HepG2 (cell line): ENCODE results near the gene ATP6V0A1. TPM values are rescaled to one million over a fixed set of nuclear protein-coding genes. Genes with fewer than 3 reads are reported as not detected.

ENCODE experiments used
- ATAC-seq: fragments of 200-7000 bp; cut with Tn5 transposase; 3 replicates; pipeline ENCODE4 v1.9.1; 2020; ENCODE audit warnings: mild to moderate bottlenecking, moderate library complexity
- BruUV-seq: library from RNA; stranded (reverse); fragments of 400-500 nt; replicated peaks from 2 replicates; lab custom pipeline; 2021; lab: Mats Ljungman, UMichigan
- CTCF ChIA-PET: fragments of 300-600 bp; formaldehyde crosslinking; extraction: SDS; loops from one replicate; lab custom pipeline; 2021; ENCODE audit warnings: low total read pairs, inconsistent platforms, low intra/inter-chr PET ratio; lab: Yijun Ruan, JAX
- POLR2A ChIA-PET: fragments of 350-600 bp; sonication (Branson Sonifier 250); formaldehyde crosslinking; loops from one replicate; lab custom pipeline; 2020; ENCODE audit warnings: antibody characterized with exemption, inconsistent platforms; lab: Yijun Ruan, JAX
- DNase-seq: peaks from one replicate; pipeline ENCODE4 v3.0.0-alpha.2; 2015; ENCODE audit warnings: low spot score
- FAIRE-seq: peaks from 3 replicates; lab custom pipeline; 2011; peaks lifted over from hg19 to GRCh38; lab: Jason Lieb, UNC
- H2AFZ ChIP-seq: one replicate; pipeline ENCODE4 v1.6.1; 2011; ENCODE audit warnings: low read length, inconsistent platforms
- H3K27ac ChIP-seq: fragments of 300-600 bp; 3 replicates; pipeline ENCODE4 v1.8.0; 2011; ENCODE audit warnings: mixed run types, mild to moderate bottlenecking, mixed read lengths, low read length, inconsistent platforms; ENCODE audit not compliant: insufficient read depth; ENCODE audit errors: extremely low read length
- H3K27me3 ChIP-seq, 2 experiments: fragments of 200-600 bp in 1 of 2; 2 replicates in 1 of 2; 3 replicates in 1 of 2; pipeline versions ENCODE4 v1.6.0 to v1.8.0; 2011; ENCODE audit warnings: low read length in 2 of 2, mild to moderate bottlenecking in 2 of 2, moderate library complexity in 2 of 2, inconsistent platforms in 1 of 2; ENCODE audit not compliant: insufficient read depth in 2 of 2, control insufficient read depth in 1 of 2
- H3K36me3 ChIP-seq, 2 experiments: fragments of 200-600 bp in 1 of 2; replicated peaks in 1 of 2; 2 replicates in 1 of 2; 3 replicates in 1 of 2; pipeline versions ENCODE4 v1.5.1 to v1.8.0; 2011; ENCODE audit warnings: low read length in 2 of 2, inconsistent platforms in 1 of 2; ENCODE audit not compliant: insufficient read depth in 2 of 2, control insufficient read depth in 1 of 2
- H3K4me1 ChIP-seq: 2 replicates; pipeline ENCODE4 v1.5.1; 2012; ENCODE audit warnings: low read length, inconsistent platforms; ENCODE audit not compliant: insufficient read depth
- H3K4me2 ChIP-seq: 2 replicates; pipeline ENCODE4 v1.6.0; 2011; ENCODE audit warnings: low read depth, low read length, inconsistent platforms
- H3K4me3 ChIP-seq, 3 experiments: fragments of 200-600 bp in 1 of 3; sonication (generic), shearing (Covaris generic) in 1 of 3; replicated peaks in 1 of 3; 2 replicates each; pipeline ENCODE4 v1.5.1; 2011 to 2016; ENCODE audit warnings: low read length in 3 of 3, inconsistent platforms in 2 of 3, low read depth in 2 of 3, mild to moderate bottlenecking in 2 of 3, control low read depth in 1 of 3, mixed read lengths in 1 of 3; ENCODE audit not compliant: insufficient read depth in 1 of 3
- H3K79me2 ChIP-seq: one replicate; pipeline ENCODE4 v1.6.1; 2011; ENCODE audit warnings: low read length, inconsistent platforms; ENCODE audit not compliant: insufficient read depth
- H3K9ac ChIP-seq: 2 replicates; pipeline ENCODE4 v1.6.0; 2011; ENCODE audit warnings: mild to moderate bottlenecking, low read depth, low read length, inconsistent platforms; ENCODE audit not compliant: insufficient read depth
- H3K9me3 ChIP-seq: 2 replicates; pipeline ENCODE4 v1.5.1; 2012; ENCODE audit warnings: mild to moderate bottlenecking, low read length
- H4K20me1 ChIP-seq: 2 replicates; pipeline ENCODE4 v1.6.0; 2011; ENCODE audit warnings: inconsistent platforms, mild to moderate bottlenecking, low read length, moderate library complexity; ENCODE audit not compliant: insufficient read depth
- CBFB ChIP-seq: sonication (generic); formaldehyde crosslinking; IDR thresholded peaks from 2 replicates; pipeline ENCODE4 v1.4.0; 2020; ENCODE audit warnings: missing genetic modification reagents
- DNMT3B ChIP-seq: conservative IDR thresholded peaks from 2 replicates; pipeline ENCODE4 v1.6.1; 2016; ENCODE audit warnings: missing biosample characterization, control low read depth
- ETV5 ChIP-seq: IDR thresholded peaks from 2 replicates; pipeline ENCODE4 v1.6.1; 2018; ENCODE audit warnings: missing biosample characterization, missing genetic modification reagents, inconsistent platforms, borderline replicate concordance
- HOMEZ ChIP-seq: IDR thresholded peaks from 2 replicates; pipeline ENCODE4 v1.6.1; 2016; ENCODE audit warnings: low read depth
- MAFF ChIP-seq: IDR thresholded peaks from 2 replicates; pipeline ENCODE4 v1.6.1; 2011; ENCODE audit warnings: low read depth, low read length, improper control_type of control experiment
- MED1 ChIP-seq: sonication (generic); formaldehyde crosslinking; IDR thresholded peaks from 2 replicates; pipeline ENCODE4 v1.4.0; 2020; ENCODE audit warnings: missing genetic modification reagents
- MTERF4 ChIP-seq: sonication (generic); formaldehyde crosslinking; IDR thresholded peaks from 2 replicates; pipeline ENCODE4 v1.8.0; 2023; ENCODE audit warnings: mild to moderate bottlenecking, missing genetic modification reagents
- NCOA1 ChIP-seq: sonication (generic); formaldehyde crosslinking; IDR thresholded peaks from 2 replicates; pipeline ENCODE4 v1.9.0; 2021; ENCODE audit warnings: missing genetic modification reagents
- NCOA2 ChIP-seq: sonication (generic); formaldehyde crosslinking; IDR thresholded peaks from 2 replicates; pipeline ENCODE4 v1.8.0; 2022; ENCODE audit warnings: inconsistent platforms
- RAD21 ChIP-seq: fragments of 450-650 bp; formaldehyde crosslinking; IDR thresholded peaks from 2 replicates; pipeline ENCODE4 v1.5.0; 2020; ENCODE audit warnings: mild to moderate bottlenecking
- REST ChIP-seq, 2 experiments: IDR thresholded peaks; 2 replicates each; pipeline ENCODE4 v1.6.1; 2011 to 2012; ENCODE audit warnings: low read length in 2 of 2, borderline replicate concordance in 1 of 2, low read depth in 1 of 2, mild to moderate bottlenecking in 1 of 2, moderate library complexity in 1 of 2
- RXRB ChIP-seq: IDR thresholded peaks from 2 replicates; pipeline ENCODE4 v1.6.1; 2016; ENCODE audit warnings: borderline replicate concordance, missing genetic modification reagents, missing compliant biosample characterization
- SMARCC2 ChIP-seq: fragments of 450-650 bp; IDR thresholded peaks from 2 replicates; pipeline ENCODE4 v1.6.1; 2017; ENCODE audit warnings: antibody characterized with exemption, mild to moderate bottlenecking
- TBX3 ChIP-seq: fragments of 450-650 bp; IDR thresholded peaks from 2 replicates; pipeline ENCODE4 v1.6.1; 2017; ENCODE audit warnings: antibody characterized with exemption, mild to moderate bottlenecking, inconsistent platforms, borderline replicate concordance
- TCF7L2 ChIP-seq: IDR thresholded peaks from 2 replicates; pipeline ENCODE4 v1.6.1; 2011; ENCODE audit warnings: mild to moderate bottlenecking, low read depth, low read length, moderate library complexity
- ZNF30 ChIP-seq: sonication (generic); formaldehyde crosslinking; IDR thresholded peaks from 2 replicates; pipeline ENCODE4 v1.5.0; 2020; ENCODE audit warnings: mild to moderate bottlenecking, missing genetic modification reagents
- ZNF331 ChIP-seq: sonication (generic); formaldehyde crosslinking; IDR thresholded peaks from 2 replicates; pipeline ENCODE4 v1.4.0; 2020; ENCODE audit warnings: missing genetic modification reagents
- ZNF644 ChIP-seq: IDR thresholded peaks from 2 replicates; pipeline ENCODE4 v1.6.1; 2016; ENCODE audit warnings: low read depth
- ZNF761 ChIP-seq: sonication (generic); formaldehyde crosslinking; conservative IDR thresholded peaks from 2 replicates; pipeline ENCODE4 v1.4.0; 2020; ENCODE audit warnings: mild to moderate bottlenecking, missing genetic modification reagents
- ZNF773 ChIP-seq: sonication (generic); formaldehyde crosslinking; IDR thresholded peaks from 2 replicates; pipeline ENCODE4 v1.4.0; 2020; ENCODE audit warnings: missing genetic modification reagents, borderline replicate concordance
- WGBS: methylation state at CpG from one replicate; pipeline ENCODE4 v1.1.6; 2017; ENCODE audit warnings: low lambda C conversion rate; 5-methylcytosine and 5-hydroxymethylcytosine counted together
- in situ Hi-C: cut with HindIII; loops from 2 replicates; pipeline ENCODE4 v1.10.0; 2017; ENCODE audit warnings: low pct_unique_long_range_greater_than_20kb; ENCODE audit not compliant: extremely low pct_ligation_motif_present
- intact Hi-C: fragments of 100-400 bp; cut with micrococcal nuclease; formaldehyde crosslinking; loops from one replicate; pipeline ENCODE4 v1.10.0; 2022; ENCODE audit not compliant: unreplicated experiment
- polyA plus RNA-seq, 8 experiments: library from polyadenylated mRNA; depleted of rRNA in 3 of 8; stranded (reverse) in 7 of 8; unstranded in 1 of 8; fragments of >200 nt; fragmentation: Illumina TruSeq in 4 of 8; extraction: Trizol in 4 of 8; gene quantifications; 2 replicates each; pipeline versions ENCODE4 v1.2.1 to v1.2.3, GENCODE V29; 2011 to 2016; ENCODE audit warnings: low read depth in 4 of 8, missing spikeins in 1 of 8, mixed read lengths in 1 of 8; ENCODE audit not compliant: insufficient read depth in 1 of 8
- total RNA-seq, 5 experiments: library from RNA; depleted of rRNA; stranded (reverse); fragments of >200 nt; fragmentation: Illumina TruSeq; extraction: Trizol; gene quantifications; 2 replicates each; pipeline ENCODE4 v1.2.3, GENCODE V29; 2016; ENCODE audit warnings: low read depth in 1 of 5

ATP6V0A1 gene
- total and polyA plus RNA-seq, 2 of the 13 experiments (the other 11 are each of a cell fraction or from before 2014, with no cell fraction given) = 27.9 to 54.1 TPM

GRCh38 chr17:42484304-42484703, 25.6 kb downstream of the ATP6V0A1 start:
- ChIA-PET POLR2A (interaction anchor here (0.6 to 3.3 kb wide), 8 partner anchors 25 to 62 kb away, joined by 3 to 10 read pairs (median 3); partner anchors contain the start of genes CAVIN1 and NAGLU), CTCF (interaction anchor here (0.7 kb wide), 1 partner anchor 56 kb away, joined by 3 read pairs; no protein-coding TSS in a partner anchor)
- FAIRE-seq (peak; percentile 99), DNase-seq (peak; percentile 99), ATAC-seq (peak; percentile 96)
- H3K9me3 ChIP-seq = no peaks in the 10 kb centered on the region
- H3K4me3 ChIP-seq = no peak overlapping the region
- H3K4me1 ChIP-seq = peaks cover 49% of the 10 kb centered on the region
- no peaks in the 10 kb centered on the region for H3K79me2 ChIP-seq
- H3K4me2 ChIP-seq = peak overlapping the region; percentile 54
- no TSS peak for BruUV-seq
- in situ Hi-C loops = no loop called here
- H3K27ac ChIP-seq = peak overlapping the region; percentile 53
- no peaks in the 10 kb centered on the region for H4K20me1 ChIP-seq
- no peak overlapping the region for H2AFZ ChIP-seq
- WGBS = 6% methylated on average over 7 of the region's 7 CpGs
- no peaks in the 10 kb centered on the region for H3K27me3 ChIP-seq
- H3K9ac ChIP-seq = no peak overlapping the region
- H3K36me3 ChIP-seq = peaks cover 39 to 76% of the 10 kb centered on the region in 2 experiments
- intact Hi-C loops = loop anchor here (1.0 to 10.0 kb wide), 2 partner anchors 43 to 60 kb away; partner anchors contain the start of gene CAVIN1
- TF ChIP-seq REST (IDR thresholded peaks at IDR 0.05; ENCODE audit: borderline replicate concordance in 1 of 2, low read depth in 1 of 2, low read length in 2 of 2) (0 out of 4 replicates have a peak, but pooled peaks of 1 of the 2 experiments have one; percentile 38), CBFB (CRISPR knock-in tag) (peak; percentile 99), MAFF (peak; percentile 58), TBX3 (peak; percentile 70; the same call in 1 of the 2 replicates), ETV5 (peak; percentile 34; the same call in 1 of the 2 replicates), TCF7L2 (peak; percentile 92), ZNF331 (peak; percentile 87), HOMEZ (peak; percentile 59; the same call in 1 of the 2 replicates), RAD21 (CRISPR knock-in tag) (peak; percentile 29; the same call in 1 of the 2 replicates), SMARCC2 (0 out of 2 replicates have a peak, but pooled peaks have one; percentile 11), MED1 (peak; percentile 71), ZNF644 (CRISPR knock-in tag) (peak; percentile 79), DNMT3B (0 out of 2 replicates have a peak, but pooled peaks have one; percentile 61), ZNF773 (CRISPR knock-in tag) (no peak), ZNF30 (CRISPR knock-in tag) (no peak), RXRB (CRISPR knock-in tag) (peak; percentile 80), ZNF761 (CRISPR knock-in tag) (no peak), MTERF4 (CRISPR knock-in tag) (no peak), NCOA1 (CRISPR knock-in tag) (no peak), NCOA2 (CRISPR knock-in tag) (peak; percentile 79)
